Body of pancreas (tissue), 4 donors: ENCODE results near the gene SENP7. TPM values are rescaled to one million over a fixed set of nuclear protein-coding genes. Genes with fewer than 3 reads are reported as not detected.

Experiments
- ATAC-seq: fragments of 150-250 bp; one replicate; pipeline ENCODE4 v1.9.1; 2016
- DNase-seq, 4 donors: peaks; one replicate each; pipeline ENCODE4 v3.0.0-alpha.2; 2019
- H3K27ac ChIP-seq, 4 donors: fragments of 200-600 bp; sonication (generic); 1 replicate in 3 of 4; 2 replicates in 1 of 4; pipeline versions ENCODE4 v1.5.1 to v1.6.1; 2016 to 2019; ENCODE audit warnings: mild to moderate bottlenecking in 1 of 4, mixed read lengths in 1 of 4, moderate library complexity in 1 of 4
- H3K27me3 ChIP-seq, 2 donors: fragments of 200-600 bp; sonication (generic); one replicate each; pipeline ENCODE4 v1.6.0; 2016; ENCODE audit warnings: mild to moderate bottlenecking in 1 of 2
- H3K36me3 ChIP-seq, 2 donors: fragments of 200-600 bp; sonication (generic); replicated peaks in 1 of 2; 2 replicates each; pipeline ENCODE4 v1.5.1; 2016; ENCODE audit warnings: low read depth in 2 of 2; ENCODE audit not compliant: insufficient read depth in 1 of 2
- H3K4me1 ChIP-seq: fragments of 200-600 bp; sonication (generic); one replicate; pipeline ENCODE4 v1.6.0; 2016
- H3K4me3 ChIP-seq, 2 donors: fragments of 200-600 bp; sonication (generic); 1 replicate in 1 of 2; 2 replicates in 1 of 2; pipeline ENCODE4 v1.5.1; 2016 to 2019
- H3K9me3 ChIP-seq, 3 donors: fragments of 200-600 bp; sonication (generic); 1 replicate in 2 of 3; 2 replicates in 1 of 3; pipeline ENCODE4 v1.5.1; 2016
- CTCF ChIP-seq, 7 experiments: fragments of 450-650 bp in 4 of 7; fragments of 200-600 bp in 3 of 7; sonication (generic) in 3 of 7; IDR thresholded peaks; one replicate each; pipeline ENCODE4 v1.5.1; 2016 to 2019; ENCODE audit warnings: antibody characterized with exemption in 7 of 7
- POLR2A ChIP-seq, 3 donors: fragments of 450-650 bp; IDR thresholded peaks; one replicate each; pipeline ENCODE4 v1.6.1; 2016; ENCODE audit warnings: antibody characterized with exemption in 3 of 3, mild to moderate bottlenecking in 2 of 3
- WGBS, 2 donors: methylation state at CpG; one replicate each; pipeline ENCODE4 v1.1.5; 2017; 5-methylcytosine and 5-hydroxymethylcytosine counted together
- intact Hi-C: fragments of 100-400 bp; cut with DNase I; formaldehyde crosslinking; loops from one replicate; pipeline ENCODE4 v1.15.1; 2023
- total RNA-seq, 2 donors: library from RNA; depleted of rRNA; stranded (reverse); fragments of >200 nt; gene quantifications; one replicate each; pipeline ENCODE4 v1.1.0, GENCODE V29; 2016

SENP7 gene
- total RNA-seq, 2 donors from 2014 or later: 23.1 to 23.4 TPM

GRCh38 chr3:101536266-101536665 is 23.3 kb upstream of the SENP7 start:
- no peak for TF ChIP-seq POLR2A (IDR thresholded peaks at IDR 0.05)
- no peak for TF ChIP-seq CTCF (IDR thresholded peaks at IDR 0.05)
- no peak overlapping the region for H3K4me3 ChIP-seq
- DNase-seq: no peak
- no peak overlapping the region for H3K27ac ChIP-seq
- ATAC-seq: no peak
- no peaks in the 10 kb centered on the region for H3K9me3 ChIP-seq
- H3K27me3 ChIP-seq: no peaks in the 10 kb centered on the region
- H3K36me3 ChIP-seq: no peaks in the 10 kb centered on the region
- intact Hi-C loops: no loop called here
- WGBS, 2 donors: 94 to 100% methylated on average over 1 of the region's 1 CpG
- no peaks in the 10 kb centered on the region for H3K4me1 ChIP-seq

DNA sequence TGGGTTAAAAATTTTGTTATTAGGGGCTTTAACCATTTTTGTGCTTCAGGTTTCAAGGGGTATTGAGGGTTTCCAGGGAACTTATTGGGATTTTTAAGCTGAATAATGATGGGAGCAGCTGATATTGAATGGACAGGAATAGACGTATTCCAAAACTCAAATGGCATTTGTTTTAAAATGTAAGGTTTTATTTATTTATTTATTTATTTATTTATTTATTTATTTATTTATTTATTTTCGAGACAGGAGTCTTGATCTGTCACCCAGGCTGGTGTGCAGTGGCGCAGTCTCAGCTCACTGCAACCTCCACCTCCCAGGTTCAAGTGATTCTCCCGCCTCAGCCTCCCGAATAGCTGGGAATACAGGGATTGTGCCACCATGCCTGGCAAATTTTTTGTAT is 22.2 kb upstream of the SENP7 start:
- intact Hi-C loops: no loop called here
- Histone ChIP-seq H3K27me3 (no peaks in the 10 kb centered on the region), H3K4me1 (no peaks in the 10 kb centered on the region), H3K27ac (no peak overlapping the region), H3K36me3 (no peaks in the 10 kb centered on the region), H3K9me3 (no peaks in the 10 kb centered on the region), H3K4me3 (no peak overlapping the region)
- ATAC-seq: no peak
- WGBS, 2 donors: 63 to 75% methylated on average over 5 of the region's 5 CpGs
- no peak for DNase-seq
- TF ChIP-seq POLR2A (IDR thresholded peaks at IDR 0.05) (no peak), CTCF (IDR thresholded peaks at IDR 0.05) (no peak)

DNA sequence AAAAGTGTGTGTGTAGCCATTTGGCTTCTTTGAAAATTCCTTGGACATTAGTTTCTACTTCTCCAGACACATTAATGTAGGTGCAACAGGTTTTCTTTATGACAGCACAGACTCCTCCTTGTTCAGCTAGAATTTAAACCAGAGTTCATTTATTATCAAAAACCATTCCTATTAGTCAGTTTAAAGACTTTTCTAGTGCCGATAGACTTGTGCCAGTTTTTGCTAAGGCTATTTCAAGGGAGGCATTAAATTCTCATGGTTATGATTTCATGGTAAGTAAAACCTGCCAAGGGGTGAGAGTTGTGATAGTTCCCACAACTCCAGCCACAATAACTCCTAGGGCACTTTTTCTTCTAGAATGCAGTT is 20.6 kb upstream of the SENP7 start:
- TF ChIP-seq POLR2A (IDR thresholded peaks at IDR 0.05): no peak
- TF ChIP-seq CTCF (IDR thresholded peaks at IDR 0.05): no peak
- no peaks in the 10 kb centered on the region for H3K27me3 ChIP-seq
- H3K4me1 ChIP-seq: no peaks in the 10 kb centered on the region
- no peak for DNase-seq
- H3K4me3 ChIP-seq: no peak overlapping the region
- no peaks in the 10 kb centered on the region for H3K9me3 ChIP-seq
- no peak overlapping the region for H3K27ac ChIP-seq
- no peaks in the 10 kb centered on the region for H3K36me3 ChIP-seq
- intact Hi-C loops: no loop called here
- no peak for ATAC-seq
- 79 to 94% methylated on average over 1 of the region's 1 CpG for WGBS, 2 donors

GRCh38 chr3:101532783-101533602 is 20.0 kb upstream of the SENP7 start:
- no peak for TF ChIP-seq POLR2A (IDR thresholded peaks at IDR 0.05)
- no peak for TF ChIP-seq CTCF (IDR thresholded peaks at IDR 0.05)
- ATAC-seq (no peak), DNase-seq (no peak)
- Histone ChIP-seq H3K4me1 (no peaks in the 10 kb centered on the region), H3K27ac (no peak overlapping the region), H3K27me3 (no peaks in the 10 kb centered on the region), H3K9me3 (no peaks in the 10 kb centered on the region), H3K4me3 (no peak overlapping the region), H3K36me3 (no peaks in the 10 kb centered on the region)
- intact Hi-C loops: no loop called here
- WGBS, 2 donors: 53 to 55% methylated on average over 9 of the region's 9 CpGs
